ENCODE results near the gene MAGT1.

GRCh38 chrX:77925764-77926163 lies 30.5 kb upstream of the MAGT1 start:
- TF ChIP-seq CTCF (conservative IDR thresholded peaks at IDR 0.05; ENCODE audit: low read length) = no peak
- TF ChIP-seq EZH2phosphoT487 (IDR thresholded peaks at IDR 0.05; ENCODE audit: borderline replicate concordance, low read depth, low read length) = no peak
